Activated CD4-positive, alpha-beta T cell treated with anti-CD3 and anti-CD28 coated beads for 1 hour (primary cell): ENCODE measurements around the gene CARD14.
"Not testable (repeated sequence)": the region's sequence is repeated elsewhere in the genome, so short reads cannot be mapped to it uniquely, and the experiment has no call there.

Experiments used
- DNase-seq: peaks from one replicate; pipeline ENCODE4 v3.0.0-alpha.2; 2020

CARD14 gene

DNA sequence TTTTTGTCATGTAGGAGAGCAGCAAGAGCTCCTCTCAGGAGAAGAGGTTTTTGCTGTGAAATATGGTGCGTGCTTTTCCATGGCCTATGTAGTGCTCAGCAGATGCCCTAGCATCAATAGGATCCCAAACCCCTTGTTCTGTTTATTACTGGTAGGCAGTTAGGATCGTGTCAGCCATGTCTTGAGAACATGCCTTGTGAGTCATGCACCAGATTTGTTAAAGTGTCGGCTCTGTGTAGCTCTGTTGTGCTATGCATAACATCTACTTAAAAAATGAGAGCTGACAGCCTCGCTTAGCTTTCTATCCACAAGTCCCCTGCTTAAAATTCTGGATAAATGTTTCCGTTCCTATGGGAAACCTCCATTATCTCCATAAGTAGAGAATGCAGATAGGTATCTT lies 18.5 kb upstream of the CARD14 start:
- DNase-seq, result no peak

- DNase-seq, result no peak
These were observed 17.6 kb upstream of the CARD14 start for GRCh38 chr17:80152081-80152702.

DNA sequence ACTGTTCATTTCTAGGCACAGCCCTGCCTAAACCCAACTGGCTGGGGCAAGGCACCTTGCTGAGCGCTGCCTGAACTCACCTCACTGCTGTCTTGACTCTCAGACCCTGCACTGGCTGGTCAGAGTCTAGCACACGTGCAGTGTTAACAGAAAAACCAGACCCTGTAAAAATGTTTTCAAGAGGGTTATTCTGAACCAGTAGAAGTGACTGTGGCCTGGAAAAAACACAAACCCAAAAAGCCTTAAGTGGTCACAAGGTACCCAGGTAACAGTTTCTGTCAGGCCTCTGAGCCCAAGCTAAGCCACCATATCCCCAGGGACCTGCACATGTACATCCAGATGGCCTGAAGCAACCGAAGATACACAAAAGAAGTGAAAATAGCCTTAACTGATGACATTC lies 16.8 kb upstream of the CARD14 start:
- no peak for DNase-seq

GRCh38 chr17:80154166-80154565 lies 15.7 kb upstream of the CARD14 start:
- no peak for DNase-seq

DNA sequence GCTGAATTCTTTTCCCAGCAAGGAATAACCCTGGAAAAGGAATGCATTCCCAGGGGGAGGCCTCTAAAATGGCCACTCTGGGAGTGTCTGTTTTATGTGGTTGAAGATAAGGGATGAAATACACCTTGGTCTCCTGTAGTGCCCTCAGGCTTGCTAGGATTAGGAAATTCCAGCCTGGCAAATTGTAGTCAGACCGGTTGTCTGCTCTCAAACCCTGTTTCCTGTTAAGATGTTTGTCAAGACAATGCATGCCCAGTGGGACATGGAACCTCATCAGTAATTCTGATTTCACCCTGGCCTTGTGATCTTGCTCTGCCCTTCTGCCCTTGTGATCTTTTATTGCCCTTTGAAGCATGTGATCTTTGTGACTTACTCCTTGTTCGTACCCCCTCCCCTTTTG lies 14.2 kb upstream of the CARD14 start:
- not testable (repeated sequence) for DNase-seq

DNA sequence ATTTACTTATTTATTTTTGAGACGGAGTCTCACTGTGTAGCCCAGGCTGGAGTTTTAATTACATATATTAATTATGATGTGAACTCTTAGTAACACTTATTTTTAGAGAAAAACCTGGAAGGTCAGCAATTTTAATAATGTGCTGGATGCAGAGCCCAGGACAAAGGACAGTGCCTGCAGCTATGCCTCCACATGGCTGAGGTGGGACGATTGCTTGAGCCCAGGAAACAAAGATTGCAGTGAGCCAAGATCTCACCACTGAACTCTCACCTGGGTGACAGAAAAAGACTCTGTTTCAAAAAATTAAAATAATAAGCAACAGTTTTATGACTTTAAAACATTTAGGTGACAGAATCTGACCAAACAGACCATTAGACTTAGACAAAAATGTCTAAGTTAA lies 11.0 kb upstream of the CARD14 start:
- no peak for DNase-seq

DNA sequence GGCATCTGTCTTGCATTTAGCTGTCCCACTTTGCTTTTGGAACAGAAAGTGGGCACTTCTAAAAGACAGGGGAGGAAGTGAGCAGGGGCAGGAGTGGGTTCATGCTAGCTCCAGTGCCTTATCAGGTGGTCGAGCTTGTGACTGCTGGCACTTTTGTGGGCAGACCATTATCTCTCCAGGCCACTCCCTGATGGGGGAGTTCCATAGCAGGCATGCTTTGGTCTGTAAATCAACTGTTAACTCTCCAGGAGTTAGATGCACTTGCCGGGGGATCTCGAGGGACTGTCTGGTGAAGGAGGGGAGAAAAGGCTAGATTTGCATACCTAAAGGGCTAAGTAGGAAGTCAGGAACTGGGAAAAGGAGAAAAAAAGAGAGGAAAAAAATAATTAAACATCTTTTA lies 9.3 kb upstream of the CARD14 start:
- no peak for DNase-seq

DNA sequence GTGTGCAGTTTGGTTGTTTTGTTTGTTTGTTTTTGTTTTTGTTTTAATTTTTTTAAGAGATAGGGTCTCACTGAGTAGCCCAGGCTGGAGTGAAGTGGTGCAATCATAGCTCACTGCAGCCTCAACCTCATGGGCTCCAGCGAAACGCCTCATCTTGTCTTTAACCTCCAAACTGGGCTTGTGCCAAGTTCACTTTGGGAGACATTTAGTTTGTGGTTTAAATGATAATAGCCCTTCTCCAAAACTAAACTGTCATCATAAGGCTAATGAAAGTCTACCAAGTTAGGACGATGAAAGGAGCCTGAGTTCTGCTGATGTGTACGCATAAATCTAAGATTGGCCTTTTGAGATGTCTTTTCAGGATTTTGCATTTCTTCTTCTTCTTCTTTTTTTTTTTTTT lies 6.5 kb upstream of the CARD14 start:
- DNase-seq, result no peak

GRCh38 chr17:80164185-80164584 lies 5.6 kb upstream of the CARD14 start:
- DNase-seq, result no peak

- no peak for DNase-seq
These were observed 3.4 kb upstream of the CARD14 start for GRCh38 chr17:80166446-80166845.

DNA sequence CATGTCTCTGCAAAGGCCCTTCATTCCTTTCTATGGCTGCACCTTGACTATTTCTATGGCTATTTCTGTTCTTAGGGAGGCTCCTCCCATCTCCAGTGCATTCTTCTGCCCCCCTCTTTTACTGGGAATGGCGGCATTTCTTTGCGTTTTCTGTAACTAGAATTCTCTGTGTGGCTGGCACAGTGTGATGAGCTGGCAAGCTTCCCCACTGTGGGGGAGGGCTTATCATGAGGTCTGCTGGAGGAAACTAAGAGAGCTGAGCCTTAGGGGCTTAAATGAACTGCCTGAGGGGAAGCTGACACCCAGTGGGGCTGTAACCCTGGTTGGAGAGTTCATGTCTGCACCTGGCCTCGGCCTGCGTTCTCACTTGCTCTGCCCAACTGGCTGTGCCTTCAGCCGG lies 1.5 kb upstream of the CARD14 start:
- no peak for DNase-seq

DNA sequence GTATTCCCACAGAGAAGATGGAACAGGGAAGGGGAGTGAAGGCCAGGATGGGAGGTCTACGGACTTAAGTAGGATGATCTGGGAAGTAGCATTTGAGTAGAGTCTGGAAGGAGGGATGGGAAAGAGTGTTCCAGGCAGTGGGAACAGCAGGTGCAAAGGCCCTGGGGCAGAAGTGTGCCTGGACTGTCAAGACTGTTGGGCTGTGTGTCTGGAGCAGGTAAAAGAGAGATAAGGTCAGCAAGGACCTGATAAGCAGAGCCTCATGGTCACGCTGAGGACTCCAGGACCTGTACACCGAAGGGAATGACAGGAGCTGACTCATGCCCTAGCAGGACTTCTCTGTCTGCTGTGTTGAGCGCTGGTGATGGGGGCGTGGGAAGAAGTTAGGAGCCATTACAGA lies 723 bp upstream of the CARD14 start:
- no peak for DNase-seq

DNA sequence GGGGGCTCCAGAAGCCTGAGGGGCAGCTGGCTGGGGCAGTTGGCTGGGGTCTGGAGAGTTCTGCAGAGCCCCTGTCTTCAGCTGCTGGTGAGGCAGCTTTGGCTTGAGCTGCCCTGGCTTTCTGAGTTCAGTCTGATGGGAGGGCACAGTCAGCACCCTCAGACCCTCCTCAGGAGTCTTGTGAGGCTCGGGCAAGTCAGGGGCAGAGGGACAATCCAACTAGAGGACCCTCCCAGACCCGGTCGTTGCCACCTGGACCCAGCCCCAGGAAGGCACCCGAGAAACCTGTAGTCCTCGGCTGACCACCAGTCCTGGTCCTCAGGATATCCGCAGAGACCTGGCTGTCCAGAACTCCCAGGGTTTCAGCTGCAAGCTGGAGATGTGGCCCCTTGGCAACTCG lies 1.9 kb downstream of the CARD14 start:
- no peak for DNase-seq

GRCh38 chr17:80173126-80173525 lies 3.3 kb downstream of the CARD14 start:
- DNase-seq, result no peak

DNA sequence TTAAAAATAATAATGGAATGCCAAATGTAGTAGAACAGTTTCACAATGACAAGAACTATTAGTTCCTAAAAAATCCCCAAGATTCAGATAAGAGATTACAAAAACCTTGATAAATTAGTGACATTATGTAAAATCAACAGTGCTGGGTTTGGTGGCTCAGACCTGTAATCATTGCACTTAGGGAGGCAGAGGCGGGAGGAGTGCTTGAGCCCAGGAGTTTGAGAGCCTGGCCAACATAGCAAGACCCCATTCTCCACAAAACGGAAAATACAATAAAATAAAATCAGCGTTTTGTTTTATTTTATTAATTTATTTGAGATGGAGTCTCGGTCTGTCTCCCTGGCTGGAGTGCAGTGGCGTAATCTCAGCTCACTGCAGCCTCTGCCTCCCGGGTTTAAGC lies 4.1 kb downstream of the CARD14 start:
- DNase-seq, result no peak

DNA sequence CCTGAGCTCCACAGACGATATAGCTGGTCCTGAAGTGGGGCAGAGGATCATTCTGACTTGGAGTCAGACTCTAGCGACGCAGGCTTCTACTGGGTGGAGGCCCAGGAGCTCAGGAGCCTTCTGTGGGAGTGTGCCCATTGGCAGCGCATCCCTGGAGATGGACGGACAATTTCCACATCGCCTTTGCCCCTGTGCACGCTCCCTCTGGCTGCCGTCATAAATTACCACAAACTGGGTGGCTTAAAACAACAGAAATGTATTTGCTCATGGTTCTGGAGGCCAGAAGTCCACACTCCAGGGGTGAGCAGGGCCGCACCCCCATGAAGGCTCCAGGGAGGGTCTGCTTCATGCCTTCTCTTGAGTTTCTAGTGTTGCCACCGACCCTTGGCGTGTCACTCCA lies 6.9 kb downstream of the CARD14 start:
- DNase-seq, result no peak

GRCh38 chr17:80177986-80178595 lies 8.3 kb downstream of the CARD14 start:
- DNase-seq, result no peak

- no peak for DNase-seq
These were observed 10.4 kb downstream of the CARD14 start for GRCh38 chr17:80180192-80180591.

DNA sequence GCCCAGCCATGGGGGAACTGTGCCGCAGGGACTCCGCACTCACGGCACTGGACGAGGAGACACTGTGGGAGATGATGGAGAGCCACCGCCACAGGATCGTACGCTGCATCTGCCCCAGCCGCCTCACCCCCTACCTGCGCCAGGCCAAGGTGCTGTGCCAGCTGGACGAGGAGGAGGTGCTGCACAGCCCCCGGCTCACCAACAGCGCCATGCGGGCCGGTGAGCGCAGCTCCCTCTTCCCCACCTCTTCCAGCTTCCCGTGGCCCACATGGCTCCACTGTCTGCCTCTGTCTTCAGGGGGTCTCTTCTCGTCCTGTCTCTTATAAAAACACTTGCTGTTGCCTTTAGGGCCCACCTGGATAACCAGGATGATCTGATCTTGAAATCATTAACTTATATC lies 11.6 kb downstream of the CARD14 start:
- DNase-seq, result no peak

- DNase-seq, result no peak
These were observed 12.5 kb downstream of the CARD14 start for GRCh38 chr17:80182118-80182844.

- no peak for DNase-seq
These were observed 13.0 kb downstream of the CARD14 start for GRCh38 chr17:80182845-80183223.

- no peak for DNase-seq
These were observed 14.0 kb downstream of the CARD14 start for GRCh38 chr17:80183581-80184422.

DNA sequence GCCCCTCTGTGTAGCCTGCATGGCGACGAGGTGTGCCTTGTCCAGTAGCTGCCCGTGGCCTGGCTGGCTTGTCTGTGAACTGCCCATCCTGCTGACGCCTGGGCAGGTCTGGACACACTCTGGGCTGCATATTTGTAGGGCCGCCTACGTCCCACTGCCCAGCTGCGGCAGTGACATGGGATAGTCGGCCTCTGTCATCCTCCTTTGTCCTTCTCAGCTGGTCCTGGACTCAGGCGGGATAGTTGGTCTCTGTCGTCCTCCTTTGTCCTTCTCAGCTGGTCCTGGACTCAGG lies 14.5 kb downstream of the CARD14 start:
- no peak for DNase-seq

DNA sequence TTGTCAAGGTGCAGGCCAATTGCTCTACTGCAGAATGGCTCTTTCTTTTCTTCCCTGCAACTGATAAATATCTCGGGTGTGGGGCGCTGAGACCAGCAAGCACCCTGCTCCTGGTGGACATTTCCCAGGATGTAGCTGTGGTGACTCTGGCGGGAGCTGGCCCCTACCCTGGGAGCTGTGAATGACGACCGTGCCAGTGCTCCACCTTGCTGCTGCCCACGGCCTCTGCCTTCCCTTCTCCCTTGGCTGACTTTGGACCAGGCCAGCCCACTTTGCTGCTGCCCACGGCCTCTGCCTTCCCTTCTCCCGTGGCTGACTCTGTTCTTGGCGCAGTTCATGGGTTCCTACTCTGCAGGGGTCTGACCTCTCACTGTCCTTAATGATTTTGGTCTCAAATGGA lies 16.1 kb downstream of the CARD14 start:
- DNase-seq, result no peak
